GM19023 (cell line): ENCODE results near the gene CDR2.
A peak's percentile ranks its signal among the peaks of the same experiment; 100 is the strongest.
"Not testable (repeated sequence)": the region's sequence is repeated elsewhere in the genome, so short reads cannot be mapped to it uniquely, and the experiment has no call there.

Experiments used
- ATAC-seq: cut with Tn5 transposase; IDR thresholded peaks from one replicate; pipeline ENCODE4 v1.9.1; 2021; ENCODE audit warnings: mild to moderate bottlenecking, moderate library complexity; ENCODE audit not compliant: unreplicated experiment

Gene CDR2

DNA sequence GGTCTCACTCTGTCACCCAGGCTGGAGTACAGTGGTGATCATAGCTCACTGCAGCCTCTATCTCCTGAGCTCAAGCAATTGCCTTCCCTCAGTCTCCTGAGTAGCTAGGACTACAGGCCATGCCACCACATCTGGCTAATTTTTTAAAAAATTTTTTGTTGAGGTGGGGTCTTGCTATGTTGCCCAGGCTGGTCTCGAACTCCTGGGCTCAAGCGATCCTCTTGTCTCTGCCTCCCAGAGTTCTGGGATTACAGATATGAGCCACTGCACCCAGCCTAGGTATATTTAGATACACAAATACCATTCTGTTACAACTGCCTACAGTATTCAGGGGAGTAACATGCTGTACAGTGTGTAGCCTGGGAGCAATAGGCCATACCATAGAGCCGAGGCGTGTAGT is 62.9 kb downstream of the CDR2 start:
- ATAC-seq: no peak

DNA sequence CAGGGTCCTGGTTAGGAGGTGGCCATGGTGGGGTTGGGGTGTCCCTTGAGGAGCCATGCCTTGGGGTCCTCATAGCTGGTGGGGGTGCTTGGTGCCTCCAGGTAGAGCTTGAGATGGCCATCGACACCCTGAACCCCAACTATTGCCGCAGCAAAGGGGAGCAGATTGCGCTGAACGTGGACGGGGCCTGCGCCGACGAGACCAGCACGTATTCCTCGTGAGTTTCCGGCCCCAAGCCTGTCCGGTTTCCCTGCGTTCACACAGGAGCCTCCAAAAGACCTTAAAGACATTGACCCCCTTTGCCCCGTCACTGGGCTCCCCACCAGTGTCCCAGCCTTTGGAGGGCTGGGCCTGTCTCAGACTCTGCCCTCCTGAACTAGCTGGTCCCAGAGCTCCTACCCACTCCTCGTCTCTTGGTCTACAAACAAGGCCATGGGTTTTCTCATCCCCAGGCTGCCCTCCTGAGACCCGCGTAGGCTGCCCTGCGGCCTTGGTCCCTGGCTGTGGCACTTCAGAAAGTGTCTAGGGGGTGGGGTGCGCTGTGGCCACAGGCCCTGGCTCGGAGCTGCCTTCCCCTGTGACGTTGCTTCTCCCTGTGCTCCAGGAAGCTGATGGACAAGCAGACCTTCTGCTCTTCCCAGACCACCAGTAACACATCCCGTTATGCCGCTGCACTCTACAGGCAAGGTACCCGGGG is 65.4 kb downstream of the CDR2 start:
- ATAC-seq: no peak

DNA sequence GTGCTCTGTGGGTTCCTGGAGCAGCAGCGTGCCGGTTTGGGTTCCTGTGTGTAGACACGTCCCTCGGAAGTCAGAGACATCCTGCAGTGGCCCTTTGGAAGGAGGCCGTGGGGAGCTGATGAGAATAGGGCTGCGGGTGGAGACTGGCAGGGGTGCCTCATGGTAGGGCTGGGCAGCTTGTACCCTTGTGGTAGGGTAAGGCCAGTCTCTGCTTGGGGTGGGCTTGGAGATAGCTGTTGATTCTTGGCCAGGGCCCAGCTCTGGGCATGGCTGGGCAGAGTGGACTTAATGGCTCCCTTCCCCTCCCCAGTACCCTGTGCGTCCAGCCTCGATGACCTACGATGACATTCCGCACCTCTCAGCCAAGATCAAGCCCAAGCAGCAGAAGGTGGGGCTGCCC is 66.6 kb downstream of the CDR2 start:
- ATAC-seq: no peak

DNA sequence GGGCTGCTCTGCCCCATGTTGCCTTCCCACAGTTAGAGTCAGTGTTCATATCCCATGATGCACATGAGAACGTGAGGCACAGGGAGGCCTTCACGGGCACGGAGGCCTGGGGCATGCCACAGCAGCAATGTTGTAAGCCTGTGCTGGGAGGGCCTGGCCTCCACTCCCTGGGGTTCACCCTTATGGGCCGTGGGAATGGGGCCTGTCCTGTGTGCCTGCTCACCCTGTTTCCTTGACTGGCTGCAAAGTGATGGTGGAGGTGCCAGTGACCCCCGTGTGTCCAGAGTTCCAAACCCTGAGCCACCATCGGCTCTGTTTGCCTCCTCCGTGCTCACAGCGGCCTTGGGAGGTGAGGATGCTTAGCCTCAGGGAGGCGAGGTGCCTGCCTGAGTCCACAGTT is 67.6 kb downstream of the CDR2 start:
- ATAC-seq: no peak

DNA sequence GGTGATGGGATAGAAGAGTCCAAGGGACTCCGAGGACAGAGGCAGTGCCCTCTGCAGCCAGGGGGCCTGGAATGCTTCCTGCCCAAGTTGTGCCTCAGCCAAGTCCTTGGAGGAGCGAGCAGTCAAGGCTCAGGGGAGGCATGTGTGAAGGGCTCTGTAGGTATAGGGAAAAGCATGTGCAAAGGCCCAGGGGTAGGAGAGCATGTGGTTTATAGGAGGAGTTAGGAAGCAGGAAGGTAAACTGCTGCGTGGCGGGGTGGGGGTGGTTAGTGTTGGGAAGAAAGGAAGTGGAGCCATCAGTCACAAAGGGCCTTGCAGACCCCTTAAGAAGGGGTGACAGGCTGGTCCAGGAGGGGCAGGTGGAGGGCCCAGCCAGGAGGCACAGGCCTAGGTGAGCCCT is 70.0 kb downstream of the CDR2 start:
- ATAC-seq: no peak

DNA sequence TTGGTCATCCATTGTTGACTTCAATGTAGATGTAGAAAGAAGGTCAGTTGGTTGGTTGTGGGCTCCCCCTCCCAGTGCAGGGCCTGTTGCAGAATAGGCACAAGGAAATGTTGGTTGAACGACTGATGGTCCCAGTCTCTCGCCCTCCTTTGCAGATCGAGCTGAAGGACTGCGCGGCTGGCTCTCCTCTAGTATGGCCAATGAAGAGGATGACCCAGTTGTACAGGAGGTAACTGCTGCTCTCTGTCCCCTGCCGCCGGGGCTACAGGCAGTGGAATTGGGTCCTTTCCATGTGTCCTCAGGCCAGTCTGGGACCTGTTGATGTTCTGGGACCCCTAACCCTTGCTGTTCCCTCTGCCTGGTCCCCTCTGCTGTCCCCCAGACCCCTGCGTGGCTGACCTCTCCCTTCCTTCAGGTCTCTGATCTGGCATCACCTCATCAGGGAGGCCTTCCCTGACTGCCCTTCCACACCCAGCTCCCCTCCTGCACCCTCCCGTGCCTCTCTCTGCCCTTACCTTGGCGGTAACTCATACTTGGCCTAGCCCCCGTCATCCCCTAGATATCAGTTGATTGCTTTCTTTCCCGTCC is 71.5 kb downstream of the CDR2 start:
- no peak for ATAC-seq

DNA sequence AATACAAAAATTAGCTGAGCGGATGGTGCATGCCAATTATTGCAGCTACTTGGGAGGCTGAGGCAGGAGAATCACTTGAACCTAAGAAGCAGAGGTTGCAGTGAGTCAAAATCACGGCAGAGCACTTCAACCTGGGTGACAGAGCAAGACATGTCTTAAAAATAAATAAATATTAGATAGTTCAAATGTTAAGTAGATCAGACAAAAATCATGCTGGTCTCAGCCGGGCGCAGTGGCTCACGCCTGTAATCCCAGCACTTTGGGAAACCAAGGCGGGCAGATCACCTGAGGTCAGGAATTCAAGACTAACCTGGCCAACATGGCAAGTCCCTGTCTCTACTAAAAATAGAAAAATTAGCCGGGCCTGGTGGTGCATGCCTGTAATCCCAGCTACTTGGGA is 73.0 kb downstream of the CDR2 start:
- not testable (repeated sequence) for ATAC-seq

DNA sequence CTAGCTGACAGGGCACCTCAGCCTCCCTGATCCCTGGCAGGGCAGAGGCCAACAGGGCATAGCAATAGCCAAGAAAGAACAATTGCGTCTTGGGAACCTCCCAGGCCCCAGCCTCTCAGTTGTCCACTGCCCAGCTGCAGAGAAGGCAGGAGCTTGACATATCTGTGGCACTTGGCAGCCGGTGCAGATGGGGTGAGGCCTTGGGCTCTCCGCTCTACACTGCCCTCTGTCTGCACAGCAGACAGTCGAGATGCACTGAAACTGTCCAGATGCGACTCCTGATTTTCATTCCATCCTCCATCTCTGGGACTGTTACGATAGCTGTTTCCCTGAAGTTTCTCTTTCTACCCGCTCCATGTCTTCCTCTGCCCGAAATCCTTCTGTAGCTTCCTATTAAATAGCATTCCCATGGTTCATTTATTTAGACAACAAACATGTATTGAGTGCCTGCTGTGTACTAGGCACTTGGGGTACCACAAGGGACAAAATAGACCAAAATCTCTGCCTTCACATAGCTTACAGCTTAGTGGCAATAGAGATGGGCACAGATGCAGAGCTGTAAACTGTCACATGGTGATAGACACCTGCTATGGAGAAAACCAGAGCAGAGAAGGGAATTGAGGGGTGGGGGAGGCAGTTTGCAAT is 73.9 kb downstream of the CDR2 start:
- no peak for ATAC-seq

DNA sequence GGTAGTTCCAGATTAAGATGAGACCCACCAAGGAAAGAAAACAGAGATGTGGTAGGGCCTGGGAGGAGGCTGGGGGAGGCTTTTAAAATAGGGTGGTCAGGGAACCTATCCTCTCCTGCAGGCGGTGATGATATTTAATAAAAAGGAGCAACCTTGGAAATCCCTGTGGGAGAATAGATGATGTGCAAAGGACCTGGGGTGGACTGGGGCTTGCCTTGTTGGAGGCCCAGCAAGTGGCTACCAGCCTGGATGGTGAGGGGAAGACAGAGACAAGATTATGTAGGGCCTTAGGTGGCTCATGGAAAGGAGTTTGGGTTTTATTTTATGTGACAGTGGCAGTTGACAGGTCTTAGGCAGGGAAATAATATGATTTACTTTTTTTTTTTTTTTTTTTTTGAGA is 75.4 kb downstream of the CDR2 start:
- ATAC-seq: no peak

DNA sequence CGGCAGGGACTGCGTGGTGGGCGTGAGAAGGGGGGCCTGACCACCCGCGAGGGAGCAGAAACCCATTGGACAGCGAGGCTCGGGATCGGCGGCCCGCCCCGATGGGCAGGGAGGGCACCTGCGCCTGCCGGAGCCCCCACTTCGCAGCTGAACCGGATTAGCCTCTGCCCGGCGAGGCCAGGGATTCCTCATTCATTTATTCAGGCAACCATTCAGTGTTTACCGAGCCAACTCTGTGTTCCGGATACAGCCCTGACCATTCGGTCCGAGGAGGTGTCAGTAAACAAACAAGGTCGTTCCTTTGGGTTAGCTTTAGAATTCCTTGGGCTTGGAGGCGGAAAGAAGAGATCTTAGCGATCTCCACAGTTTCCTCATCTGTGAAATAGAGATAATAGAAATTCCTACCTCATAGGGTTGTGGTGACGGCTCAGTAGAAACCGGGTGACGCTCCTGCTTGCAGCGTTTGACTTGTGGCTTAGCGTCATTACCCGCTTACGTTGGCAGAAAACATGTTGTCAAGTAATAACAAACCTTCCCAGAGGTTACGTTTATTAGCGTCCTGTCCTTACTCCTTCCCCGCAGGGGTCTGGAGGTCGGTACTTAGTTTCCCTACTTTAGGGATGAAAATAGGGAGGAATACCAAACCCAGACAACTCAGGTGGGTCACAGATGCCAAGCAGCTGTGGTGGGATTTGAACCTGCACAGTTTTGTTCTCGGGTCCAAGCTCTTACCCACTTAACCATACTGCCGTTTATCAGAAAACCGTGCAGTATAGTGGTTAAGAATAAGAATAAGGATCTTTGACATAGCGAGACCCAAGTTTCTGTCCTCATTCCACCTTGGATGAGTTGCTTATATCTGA is 76.3 kb downstream of the CDR2 start:
- no peak for ATAC-seq

DNA sequence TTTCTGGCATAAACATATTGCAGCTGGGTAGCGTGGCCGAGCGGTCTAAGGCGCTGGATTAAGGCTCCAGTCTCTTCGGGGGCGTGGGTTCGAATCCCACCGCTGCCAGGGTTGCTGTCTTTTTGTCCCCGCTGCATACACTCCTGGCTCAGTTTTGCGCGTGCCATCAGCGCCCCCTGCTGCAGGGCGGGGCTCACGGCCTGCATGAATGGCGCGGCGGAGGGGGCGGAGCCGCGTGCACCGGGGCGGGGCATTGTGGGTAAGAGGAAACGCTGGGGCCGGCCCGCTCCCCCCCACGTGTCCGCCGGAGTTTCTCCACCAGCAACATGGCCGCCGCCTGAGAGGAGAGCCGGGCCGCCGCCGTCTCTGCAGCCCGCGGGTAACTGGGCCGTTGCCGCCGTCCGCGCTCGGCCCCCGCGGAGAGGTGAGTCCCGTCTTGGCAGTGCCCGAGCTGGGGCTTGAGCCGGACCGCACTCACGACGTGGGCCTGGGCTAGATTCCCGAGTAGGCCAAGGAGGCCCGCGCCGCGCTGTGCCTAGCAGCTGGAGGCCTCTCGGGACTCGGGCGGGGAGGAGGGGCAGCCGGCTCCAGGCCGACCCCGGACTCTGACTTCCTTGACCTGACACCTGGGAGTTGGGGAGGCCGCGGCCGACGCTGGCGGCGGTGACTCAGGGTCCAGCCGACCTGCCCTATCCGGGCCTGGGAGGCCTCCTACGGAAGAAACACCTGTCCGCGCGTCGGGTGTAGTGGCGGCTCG is 77.1 kb downstream of the CDR2 start, which contains the start of gene POLR3E:
TSS of gene POLR3E (plus strand) at position 296 of the 757 bp plus-strand sequence. CDS start 5,560 bp downstream, outside the sequence.
- peak; percentile 85 for ATAC-seq

DNA sequence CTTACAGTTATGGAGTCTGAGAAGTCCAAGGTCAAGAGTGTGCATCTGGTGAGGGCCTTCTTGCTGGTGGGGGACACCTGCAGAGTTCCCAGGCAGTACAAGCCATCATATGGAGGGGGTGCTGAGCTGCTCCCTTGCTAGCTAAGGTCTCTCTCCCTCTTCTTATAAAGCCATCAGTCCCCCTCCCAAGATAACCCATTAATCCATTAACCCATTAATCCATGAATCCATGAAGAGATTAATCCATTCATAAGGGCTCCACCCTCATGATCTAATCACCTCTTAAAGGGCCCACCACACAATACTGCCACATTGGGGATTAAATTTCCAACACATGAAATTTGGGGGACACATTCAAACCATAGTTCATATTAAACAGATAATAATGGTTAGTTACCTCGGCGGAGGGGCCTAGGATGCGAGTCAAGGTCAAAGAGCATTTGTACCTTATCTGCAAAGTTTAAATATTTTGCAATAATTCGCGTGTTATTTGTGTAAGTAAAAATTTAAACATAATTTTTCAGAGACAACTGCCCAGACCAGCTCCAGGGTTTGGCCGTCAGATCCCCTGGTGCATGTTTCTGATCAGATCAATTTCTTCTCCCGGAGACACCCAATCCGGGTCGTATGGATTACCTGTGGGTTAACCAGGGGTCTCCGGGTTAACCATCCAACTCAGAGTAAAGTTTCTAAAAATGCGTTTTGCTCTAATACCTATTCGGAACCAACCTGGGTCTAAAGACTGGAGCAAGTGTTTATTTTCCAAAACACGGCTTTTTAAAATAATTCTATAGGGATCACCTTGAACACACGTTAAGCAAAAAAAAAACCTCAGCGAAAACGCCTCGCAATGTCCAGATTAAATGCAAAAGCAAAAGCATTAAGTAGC is 78.0 kb downstream of the CDR2 start:
- ATAC-seq: no peak
